Trophoblast cell (in vitro differentiated cells and primary cell): ENCODE measurements around the gene TLR2.
A peak's percentile ranks its signal among the peaks of the same experiment; 100 is the strongest.
"Not testable (repeated sequence)": the region's sequence is repeated elsewhere in the genome, so short reads cannot be mapped to it uniquely, and the experiment has no call there.

Source experiments
- DNase-seq, 2 donors: peaks; one replicate each; pipeline ENCODE4 v3.0.0-alpha.2; 2016
- H2AFZ ChIP-seq: 2 replicates; pipeline ENCODE4 v1.6.1; 2013; ENCODE audit warnings: low read length, moderate library complexity, mild to moderate bottlenecking; ENCODE audit not compliant: insufficient read depth, poor library complexity
- H2AK5ac ChIP-seq: 2 replicates; pipeline ENCODE4 v1.6.1; 2013; ENCODE audit warnings: mild to moderate bottlenecking, low read length
- H2BK120ac ChIP-seq: 2 replicates; pipeline ENCODE4 v1.6.1; 2013; ENCODE audit warnings: low read length, mild to moderate bottlenecking, moderate library complexity; ENCODE audit not compliant: insufficient read depth, poor library complexity
- H2BK12ac ChIP-seq: 2 replicates; pipeline ENCODE4 v1.6.1; 2013; ENCODE audit warnings: mild to moderate bottlenecking, low read length, moderate library complexity
- H2BK5ac ChIP-seq: 2 replicates; pipeline ENCODE4 v1.6.1; 2013; ENCODE audit warnings: low read length, low read depth, moderate library complexity, mild to moderate bottlenecking; ENCODE audit not compliant: poor library complexity
- H3K14ac ChIP-seq: 2 replicates; pipeline ENCODE4 v1.6.1; 2013; ENCODE audit warnings: mild to moderate bottlenecking, low read length
- H3K18ac ChIP-seq: 2 replicates; pipeline ENCODE4 v1.6.1; 2013; ENCODE audit warnings: mild to moderate bottlenecking, low read length
- H3K23ac ChIP-seq: 2 replicates; pipeline ENCODE4 v1.6.1; 2013; ENCODE audit warnings: low read length
- H3K27ac ChIP-seq: 2 replicates; pipeline ENCODE4 v1.5.1; 2013; ENCODE audit warnings: low read depth, mild to moderate bottlenecking, inconsistent platforms, low read length, moderate library complexity
- H3K27me3 ChIP-seq: 2 replicates; pipeline ENCODE4 v1.6.1; 2013; ENCODE audit warnings: inconsistent platforms, mild to moderate bottlenecking, low read length, moderate library complexity; ENCODE audit not compliant: insufficient read depth
- H3K36me3 ChIP-seq, 2 experiments: 1 replicate in 1 of 2; 2 replicates in 1 of 2; pipeline ENCODE4 v1.6.1; 2013; ENCODE audit warnings: low read length in 2 of 2, mild to moderate bottlenecking in 2 of 2, moderate library complexity in 1 of 2; ENCODE audit not compliant: insufficient read depth in 2 of 2, control insufficient read depth in 1 of 2
- H3K4ac ChIP-seq: 2 replicates; pipeline ENCODE4 v1.6.1; 2013; ENCODE audit warnings: low read depth, mild to moderate bottlenecking, low read length, moderate library complexity
- H3K4me1 ChIP-seq, 2 experiments: 1 replicate in 1 of 2; 2 replicates in 1 of 2; pipeline ENCODE4 v1.6.1; 2013; ENCODE audit warnings: low read length in 2 of 2, mild to moderate bottlenecking in 2 of 2, moderate library complexity in 1 of 2; ENCODE audit not compliant: insufficient read depth in 2 of 2, control insufficient read depth in 1 of 2
- H3K4me2 ChIP-seq: 2 replicates; pipeline ENCODE4 v1.6.1; 2013; ENCODE audit warnings: inconsistent platforms, mild to moderate bottlenecking, low read length, moderate library complexity
- H3K4me3 ChIP-seq: 2 replicates; pipeline ENCODE4 v1.5.1; 2013; ENCODE audit warnings: mild to moderate bottlenecking, low read depth, low read length, inconsistent platforms
- H3K79me1 ChIP-seq: one replicate; pipeline ENCODE4 v1.6.1; 2013; ENCODE audit warnings: low read length
- H3K79me2 ChIP-seq: 2 replicates; pipeline ENCODE4 v1.6.1; 2013; ENCODE audit warnings: low read length, mild to moderate bottlenecking; ENCODE audit not compliant: control insufficient read depth, insufficient read depth, poor library complexity
- H3K9ac ChIP-seq: 2 replicates; pipeline ENCODE4 v1.6.1; 2013; ENCODE audit warnings: mild to moderate bottlenecking, low read length
- H3K9me3 ChIP-seq: 2 replicates; pipeline ENCODE4 v1.6.1; 2013; ENCODE audit warnings: low read depth, mild to moderate bottlenecking, control low read depth, inconsistent platforms, low read length; ENCODE audit not compliant: insufficient read depth
- H4K12ac ChIP-seq: 2 replicates; pipeline ENCODE4 v1.6.1; 2013; ENCODE audit warnings: low read depth, mild to moderate bottlenecking, low read length, moderate library complexity
- H4K8ac ChIP-seq: 2 replicates; pipeline ENCODE4 v1.6.1; 2013; ENCODE audit warnings: low read depth, mild to moderate bottlenecking, low read length, moderate library complexity
- H4K91ac ChIP-seq: one replicate; pipeline ENCODE4 v1.6.1; 2013; ENCODE audit warnings: low read depth, mild to moderate bottlenecking, low read length, moderate library complexity
- WGBS: extraction: QIAGEN DNeasy Blood & Tissue Kit; methylation state at CpG from one replicate; pipeline ENCODE4 v1.1.7; 2013; ENCODE audit warnings: missing lambda C conversion rate; ENCODE audit not compliant: insufficient read length, insufficient coverage; ENCODE audit errors: extremely low coverage; 5-methylcytosine and 5-hydroxymethylcytosine counted together

Gene TLR2

DNA sequence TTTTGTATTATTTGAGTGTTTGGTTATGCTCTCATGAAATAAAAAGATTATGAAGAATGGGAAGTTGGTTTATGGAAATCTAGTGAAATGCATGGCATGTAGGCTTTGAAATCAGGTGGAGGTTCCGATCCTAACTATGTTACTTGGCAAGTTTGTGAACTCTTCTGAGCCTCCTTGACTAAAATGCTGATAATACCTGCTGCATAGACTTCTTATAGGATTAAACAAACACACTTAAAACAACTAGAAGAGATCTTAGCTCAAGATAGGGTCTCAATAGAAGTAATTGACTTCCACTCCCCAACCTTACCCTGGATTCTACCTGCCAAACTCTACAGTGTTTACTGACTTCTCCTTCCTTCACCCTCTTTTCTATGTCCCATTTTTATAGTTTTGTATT is 22.2 kb upstream of the TLR2 start:
- H2AK5ac ChIP-seq, result no peak overlapping the region
- H3K9ac ChIP-seq, result no peak overlapping the region
- H3K4me2 ChIP-seq, result no peak overlapping the region
- no peak overlapping the region for H2BK5ac ChIP-seq
- H2AFZ ChIP-seq, result no peak overlapping the region
- no peak overlapping the region for H4K8ac ChIP-seq
- H3K4me1 ChIP-seq, result no peaks in the 10 kb centered on the region
- no peak overlapping the region for H3K23ac ChIP-seq
- no peaks in the 10 kb centered on the region for H3K36me3 ChIP-seq
- DNase-seq, result peak in 1 of 2 donors; percentile 11
- H3K27ac ChIP-seq, result no peak overlapping the region
- no peak overlapping the region for H4K12ac ChIP-seq
- WGBS, result no CpG with 5 or more reads among the region's 1 CpG
- no peak overlapping the region for H2BK12ac ChIP-seq
- H3K79me1 ChIP-seq, result no peaks in the 10 kb centered on the region
- no peak overlapping the region for H2BK120ac ChIP-seq
- no peaks in the 10 kb centered on the region for H3K27me3 ChIP-seq
- H3K9me3 ChIP-seq, result peaks cover 7% of the 10 kb centered on the region
- no peak overlapping the region for H3K4me3 ChIP-seq
- H3K4ac ChIP-seq, result no peak overlapping the region
- H4K91ac ChIP-seq, result no peak overlapping the region
- H3K18ac ChIP-seq, result no peak overlapping the region
- no peak overlapping the region for H3K14ac ChIP-seq
- H3K79me2 ChIP-seq, result no peaks in the 10 kb centered on the region

- Histone ChIP-seq H4K8ac (no peak overlapping the region), H3K27ac (no peak overlapping the region), H2AK5ac (no peak overlapping the region), H3K18ac (no peak overlapping the region), H4K12ac (no peak overlapping the region), H2BK120ac (no peak overlapping the region), H2BK12ac (no peak overlapping the region), H3K27me3 (no peaks in the 10 kb centered on the region), H3K23ac (no peak overlapping the region), H3K4me1 (no peaks in the 10 kb centered on the region), H4K91ac (no peak overlapping the region), H3K4me3 (no peak overlapping the region), H3K9me3 (peaks cover 7% of the 10 kb centered on the region), H3K4ac (no peak overlapping the region), H3K9ac (no peak overlapping the region), H3K4me2 (no peak overlapping the region), H3K79me2 (no peaks in the 10 kb centered on the region), H3K36me3 (no peaks in the 10 kb centered on the region), H3K14ac (no peak overlapping the region), H2BK5ac (no peak overlapping the region), H2AFZ (no peak overlapping the region), H3K79me1 (no peaks in the 10 kb centered on the region)
- WGBS, result no CpG with 5 or more reads among the region's 1 CpG
- no peak for DNase-seq
These were observed 20.4 kb upstream of the TLR2 start for GRCh38 chr4:153663667-153664066.

GRCh38 chr4:153666505-153666904 is 17.6 kb upstream of the TLR2 start:
- H4K12ac ChIP-seq, H2BK12ac ChIP-seq, H3K18ac ChIP-seq, H2BK120ac ChIP-seq, H3K4me1 ChIP-seq, DNase-seq, H3K14ac ChIP-seq, H3K27me3 ChIP-seq, H2AK5ac ChIP-seq, H3K79me1 ChIP-seq, H3K4me3 ChIP-seq, H3K4me2 ChIP-seq, H3K9ac ChIP-seq, H4K8ac ChIP-seq, H3K36me3 ChIP-seq, H3K4ac ChIP-seq, H3K9me3 ChIP-seq, H3K79me2 ChIP-seq, H3K23ac ChIP-seq, H3K27ac ChIP-seq, H4K91ac ChIP-seq, H2BK5ac ChIP-seq, H2AFZ ChIP-seq: not testable (repeated sequence)
- WGBS, result no CpG with 5 or more reads among the region's 1 CpG

GRCh38 chr4:153668647-153669046 is 15.4 kb upstream of the TLR2 start:
- no peak for DNase-seq
- H4K12ac ChIP-seq, result no peak overlapping the region
- no peak overlapping the region for H2AFZ ChIP-seq
- no peak overlapping the region for H3K9ac ChIP-seq
- H3K4me3 ChIP-seq, result no peak overlapping the region
- no peak overlapping the region for H3K4ac ChIP-seq
- no peak overlapping the region for H3K14ac ChIP-seq
- H3K23ac ChIP-seq, result no peak overlapping the region
- H2BK120ac ChIP-seq, result no peak overlapping the region
- no peak overlapping the region for H2BK12ac ChIP-seq
- H3K4me1 ChIP-seq, result no peaks in the 10 kb centered on the region
- no peaks in the 10 kb centered on the region for H3K79me1 ChIP-seq
- H3K9me3 ChIP-seq, result peaks cover 2% of the 10 kb centered on the region
- no peak overlapping the region for H4K8ac ChIP-seq
- no peak overlapping the region for H3K18ac ChIP-seq
- H4K91ac ChIP-seq, result no peak overlapping the region
- H3K27ac ChIP-seq, result no peak overlapping the region
- no CpG with 5 or more reads among the region's 2 CpGs for WGBS
- H3K79me2 ChIP-seq, result no peaks in the 10 kb centered on the region
- no peak overlapping the region for H2AK5ac ChIP-seq
- no peaks in the 10 kb centered on the region for H3K36me3 ChIP-seq
- no peak overlapping the region for H2BK5ac ChIP-seq
- no peaks in the 10 kb centered on the region for H3K27me3 ChIP-seq
- H3K4me2 ChIP-seq, result no peak overlapping the region
